Stimulated activated CD8-positive, alpha-beta memory T cell treated with anti-CD3 and anti-CD28 coated beads, Interleukin-4, amount 100 ng/mL, for 48 hours (primary cell): Measurements from ENCODE around the gene PNMA8A.
"Not testable (repeated sequence)": the region's sequence is repeated elsewhere in the genome, so short reads cannot be mapped to it uniquely, and the experiment has no call there.

Source experiments
- DNase-seq: peaks from one replicate; pipeline ENCODE4 v3.0.0-alpha.2; 2020

Gene PNMA8A

DNA sequence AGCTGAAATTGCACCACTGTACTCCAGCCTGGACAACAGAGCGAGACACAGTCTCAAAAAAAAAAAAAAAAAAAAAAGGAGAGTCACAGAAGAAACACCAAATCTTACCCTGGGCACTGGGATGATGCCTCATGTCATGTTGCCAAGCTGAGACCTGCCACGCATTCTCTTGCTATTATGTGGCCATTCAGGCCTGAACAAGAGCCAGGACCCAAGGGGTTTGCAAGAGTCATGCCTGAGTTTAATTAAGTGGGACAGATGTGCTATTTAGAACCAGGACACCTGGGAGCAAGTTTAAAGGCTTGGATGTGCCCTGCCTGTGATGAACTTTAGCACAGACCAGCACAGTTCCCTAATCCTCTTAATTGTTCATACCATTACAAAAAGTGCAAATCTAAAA lies 9.8 kb downstream of the PNMA8A start:
- no peak for DNase-seq

DNA sequence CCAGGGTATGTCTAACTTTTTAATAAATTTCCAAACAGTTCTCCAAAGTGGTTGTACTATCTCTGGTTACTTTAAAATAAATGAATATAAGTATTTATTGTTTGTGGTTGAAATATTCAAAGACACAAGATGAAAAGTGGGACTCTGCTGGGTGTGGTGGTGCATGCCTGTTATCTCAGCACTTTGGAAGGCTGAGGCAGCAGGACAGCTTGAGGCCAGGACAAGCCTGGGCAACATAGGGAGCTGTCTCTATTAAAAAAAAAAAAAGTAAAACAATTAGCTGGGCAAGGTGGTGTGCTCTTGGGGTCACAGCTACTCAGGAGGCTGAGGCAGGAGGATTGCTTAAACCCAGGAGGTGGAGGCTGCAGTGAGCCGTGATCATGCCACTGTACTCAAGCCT lies 10.4 kb downstream of the PNMA8A start:
- DNase-seq: no peak

DNA sequence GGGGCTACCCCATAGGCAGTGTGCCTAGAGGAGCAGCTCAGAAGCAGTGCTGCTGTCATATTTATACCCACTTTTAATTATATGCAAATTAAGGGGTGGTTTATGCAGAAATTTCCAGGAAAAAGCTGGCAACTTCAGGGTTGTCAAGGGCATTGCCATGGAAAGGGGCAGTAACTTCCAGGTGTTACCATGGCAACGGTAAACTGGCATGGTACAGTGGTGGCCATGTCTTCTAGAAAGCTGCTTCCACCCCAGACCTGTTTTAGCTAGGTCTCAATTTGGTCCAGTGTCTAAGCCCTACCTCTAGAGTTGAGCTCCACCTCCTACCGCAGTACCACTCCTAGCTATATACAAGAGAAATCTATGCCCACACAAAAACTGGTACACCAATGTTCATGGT lies 11.3 kb downstream of the PNMA8A start:
- no peak for DNase-seq

DNA sequence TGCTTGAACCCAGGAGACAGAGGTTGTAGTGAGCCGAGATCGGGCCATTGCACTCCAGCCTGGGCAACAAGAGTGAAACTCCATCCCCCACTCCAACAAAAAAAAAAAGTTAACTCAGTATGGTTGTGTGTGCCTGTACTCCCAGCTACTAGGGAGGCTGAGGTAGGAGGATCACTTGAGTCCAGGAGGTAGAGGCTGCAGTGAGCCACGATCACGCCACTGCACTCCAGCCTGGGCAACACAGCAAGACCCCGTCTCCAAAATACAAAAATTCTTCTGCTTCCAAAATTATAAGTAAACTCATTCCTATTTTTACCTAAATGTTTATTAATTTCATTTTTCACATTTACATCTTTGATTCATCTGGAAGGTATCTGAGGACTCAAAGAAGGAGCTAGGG lies 14.4 kb downstream of the PNMA8A start:
- no peak for DNase-seq

DNA sequence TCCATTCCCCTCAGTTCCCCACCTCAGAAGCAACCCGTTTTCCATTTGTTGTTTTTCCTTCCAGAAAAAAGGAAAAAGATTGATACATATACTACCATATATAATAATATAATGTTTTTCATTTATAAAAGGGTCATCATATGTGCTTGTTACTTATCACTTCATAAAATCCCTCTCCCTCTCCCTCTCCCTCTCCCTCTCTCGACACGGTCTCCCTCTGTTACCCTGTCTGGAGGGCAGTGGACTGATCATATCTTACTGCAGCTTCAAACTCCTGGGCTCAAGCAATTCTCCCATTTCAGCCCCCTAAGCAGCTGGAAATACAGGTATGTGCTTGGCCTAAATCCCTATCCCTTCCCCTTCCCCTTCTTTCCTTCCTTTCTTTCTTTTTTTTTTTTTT lies 17.1 kb downstream of the PNMA8A start:
- no peak for DNase-seq

DNA sequence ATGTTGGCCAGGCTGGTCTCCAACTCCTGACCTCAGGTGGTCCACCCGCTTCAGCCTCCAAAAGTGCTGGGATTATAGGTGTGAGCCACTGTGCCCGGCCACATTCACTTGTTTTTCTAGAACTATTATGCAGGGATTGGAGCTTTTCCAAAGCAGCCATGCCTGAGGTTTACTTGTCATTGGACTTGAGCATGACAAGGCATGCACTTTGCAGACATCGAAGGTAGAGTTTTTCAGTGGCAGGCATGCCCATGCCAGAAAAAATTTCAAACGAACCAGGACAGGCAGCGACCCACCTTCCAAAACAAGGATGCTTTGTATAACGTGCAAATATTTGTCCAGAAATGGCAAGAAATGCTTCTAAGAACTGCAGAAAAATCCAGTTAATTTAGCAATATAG lies 17.7 kb downstream of the PNMA8A start:
- no peak for DNase-seq

DNA sequence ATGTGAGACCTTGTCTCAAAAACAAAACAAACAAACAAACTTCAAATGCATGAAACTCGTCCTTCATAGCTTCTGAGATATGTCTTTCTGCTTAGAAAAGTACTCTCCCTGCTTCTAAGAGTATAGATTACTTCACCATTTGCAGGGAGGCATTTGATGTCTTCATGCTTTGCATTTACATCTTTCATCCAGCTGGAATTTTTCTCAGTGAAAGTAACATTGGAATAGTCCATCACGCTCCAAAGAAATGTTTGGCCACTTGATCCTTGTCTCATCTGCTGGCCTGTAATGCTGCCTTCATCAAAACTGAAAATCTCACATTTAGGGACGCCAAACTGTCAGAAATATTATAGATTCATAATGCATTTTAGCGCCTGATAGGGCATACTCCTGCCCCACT lies 19.2 kb downstream of the PNMA8A start:
- no peak for DNase-seq

DNA sequence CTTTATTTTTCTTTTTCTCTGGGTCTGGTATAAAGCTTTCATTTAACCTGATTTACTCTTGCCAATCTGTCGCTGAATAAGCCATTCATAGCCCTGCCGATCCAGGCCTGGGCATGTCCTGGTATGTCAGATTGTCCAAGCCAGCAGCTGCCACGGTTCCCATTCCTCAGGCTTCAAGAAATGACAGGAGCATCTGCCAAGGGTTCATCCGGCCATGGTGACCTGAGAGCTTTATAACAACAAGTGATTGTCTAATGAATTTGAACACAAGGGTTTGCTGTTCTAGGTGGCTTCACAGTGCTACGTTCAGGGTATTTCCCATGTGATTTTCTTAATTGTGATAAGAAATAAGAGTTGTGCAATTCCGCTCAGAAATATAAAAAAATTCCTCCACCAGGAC lies 20.0 kb downstream of the PNMA8A start:
- DNase-seq: no peak

DNA sequence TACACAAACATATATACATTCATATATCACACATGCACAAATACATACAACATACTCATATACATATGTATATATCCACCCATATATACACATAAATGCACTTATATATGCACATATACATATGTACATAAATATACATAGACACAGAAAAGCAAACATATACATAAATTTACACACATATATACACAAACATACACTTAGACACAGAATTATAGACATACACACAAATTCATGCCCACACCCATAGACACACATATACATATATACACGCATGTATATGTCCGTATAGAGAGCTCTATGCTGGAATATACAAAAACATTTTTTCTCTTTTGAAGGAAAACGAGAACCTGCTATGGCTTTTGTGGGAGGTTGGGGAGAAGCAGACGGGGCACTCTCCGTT lies 20.6 kb downstream of the PNMA8A start:
- DNase-seq: no peak

DNA sequence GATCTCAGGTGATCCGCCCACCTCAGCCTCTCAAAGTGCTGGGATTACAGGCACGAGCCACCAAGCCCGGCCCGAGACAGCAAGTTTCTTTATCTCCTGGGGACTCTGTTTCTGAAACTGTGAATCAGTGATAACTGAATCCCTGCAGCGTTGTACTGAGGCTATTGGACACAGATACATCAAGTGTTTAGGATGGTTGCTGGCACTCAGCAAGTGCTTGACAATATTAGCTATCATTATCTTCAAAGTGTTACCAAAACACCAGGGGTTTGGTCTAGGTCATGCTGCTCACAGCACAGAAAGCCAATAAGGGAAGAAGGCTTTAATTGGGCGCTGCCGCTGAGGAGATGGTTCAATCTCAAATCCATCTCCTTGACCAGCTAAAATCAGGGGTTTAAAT lies 22.1 kb downstream of the PNMA8A start:
- no peak for DNase-seq

DNA sequence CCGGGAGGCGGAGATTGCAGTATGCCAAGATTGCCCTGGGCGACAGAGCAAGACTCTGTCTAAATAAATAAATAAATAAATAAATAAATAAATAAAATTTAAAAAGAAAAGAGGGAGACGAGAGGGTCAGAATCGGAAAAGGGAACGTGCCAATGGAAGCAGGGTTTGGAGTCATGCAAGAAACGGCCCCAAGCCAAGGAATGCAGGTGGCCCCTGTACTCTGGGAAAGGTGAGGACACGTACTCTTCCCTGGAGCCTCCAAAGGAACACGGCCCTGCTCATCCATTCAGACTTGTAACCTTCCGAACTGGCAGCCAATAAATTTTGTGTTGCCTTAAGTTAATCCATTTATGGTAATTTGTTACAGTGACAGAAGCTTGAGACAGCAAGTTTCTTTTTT lies 22.8 kb downstream of the PNMA8A start:
- no peak for DNase-seq

DNA sequence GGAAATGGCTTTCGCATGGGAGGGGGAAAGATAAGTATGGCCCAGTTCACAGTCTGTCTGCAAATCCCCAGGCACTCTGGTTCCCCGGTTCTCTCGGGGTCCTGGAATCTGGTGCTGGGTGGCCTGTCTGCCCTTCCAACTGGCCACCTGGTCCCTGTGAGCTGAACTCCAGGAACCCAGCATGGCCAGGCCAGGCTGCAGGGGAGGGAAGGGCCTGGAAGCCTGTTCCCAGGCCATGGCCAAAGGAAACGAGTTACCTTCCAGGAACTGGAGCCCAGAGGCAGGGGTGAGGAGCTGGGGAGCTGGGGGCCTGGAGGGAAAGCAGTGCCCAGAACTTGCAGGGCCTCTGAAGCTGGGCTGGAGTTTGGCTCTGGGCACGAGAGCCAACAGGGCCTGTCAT lies 23.5 kb downstream of the PNMA8A start:
- DNase-seq: no peak

DNA sequence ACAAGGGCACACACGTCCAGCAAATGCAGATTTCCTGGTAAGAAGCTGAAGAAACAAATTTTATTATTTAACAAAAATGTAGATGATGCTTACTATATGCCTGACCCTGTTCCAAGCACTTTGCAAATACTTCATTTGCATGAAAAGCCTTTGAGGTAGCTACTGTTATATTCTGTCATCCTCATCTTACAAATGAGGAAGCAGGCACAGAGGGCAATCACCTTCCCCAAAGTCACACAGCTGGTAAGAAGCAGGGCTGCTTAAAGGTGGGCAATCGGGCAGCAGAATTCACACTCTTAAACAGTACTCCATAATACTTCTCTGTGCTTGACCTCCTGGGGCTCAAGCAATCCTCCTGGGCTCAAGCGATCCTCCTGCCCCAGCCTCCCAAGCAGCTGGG lies 24.4 kb downstream of the PNMA8A start:
- no peak for DNase-seq

DNA sequence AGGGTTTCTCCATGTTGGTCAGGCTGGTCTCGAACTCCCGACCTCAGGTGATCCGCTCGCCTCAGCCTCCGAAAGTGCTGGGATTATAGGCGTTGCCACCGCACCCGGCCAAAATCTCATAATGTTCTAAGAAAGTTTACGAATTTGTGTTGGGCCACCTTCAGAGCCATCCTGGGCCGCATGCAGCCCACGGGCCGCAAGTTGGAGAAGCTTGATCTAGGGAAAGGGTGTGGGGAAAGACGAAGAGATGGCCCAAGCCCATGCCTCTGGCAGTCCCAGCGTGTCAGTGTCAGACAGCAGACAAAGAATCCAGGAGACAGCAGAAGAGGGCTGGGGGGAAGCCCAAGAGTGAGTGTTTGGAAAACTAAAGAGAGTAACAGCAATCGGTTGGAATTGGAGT lies 25.3 kb downstream of the PNMA8A start:
- no peak for DNase-seq

DNA sequence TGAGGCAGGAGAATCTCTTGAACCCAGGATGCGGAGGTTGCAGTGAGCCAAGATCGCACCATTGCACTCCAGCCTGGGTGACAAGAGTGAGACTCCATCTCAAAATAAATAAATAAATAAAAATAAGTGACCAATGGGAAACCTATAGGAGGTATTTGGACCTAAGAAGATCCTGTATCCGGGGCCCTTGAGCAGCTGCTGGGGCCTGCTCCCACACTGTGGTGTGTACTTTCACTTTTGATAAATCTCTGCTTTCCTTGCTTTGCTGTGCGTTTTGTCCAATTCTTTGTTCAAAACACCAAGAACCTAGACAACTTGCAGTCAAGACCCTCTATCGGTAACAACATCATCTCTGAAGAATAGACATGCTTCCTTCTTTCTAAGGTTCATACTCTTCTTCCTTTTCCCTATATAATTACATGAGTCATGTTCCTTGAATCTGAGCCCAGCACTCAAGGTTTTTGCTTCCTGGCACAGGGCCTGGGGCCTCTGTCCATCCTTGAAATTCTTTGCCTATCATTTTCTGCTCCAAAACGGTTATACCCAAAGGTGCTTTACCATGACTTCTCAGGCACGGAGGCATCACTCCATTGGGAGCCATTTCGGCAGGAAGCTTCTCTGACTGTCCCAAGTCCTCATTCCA lies 28.4 kb downstream of the PNMA8A start:
- DNase-seq: no peak

DNA sequence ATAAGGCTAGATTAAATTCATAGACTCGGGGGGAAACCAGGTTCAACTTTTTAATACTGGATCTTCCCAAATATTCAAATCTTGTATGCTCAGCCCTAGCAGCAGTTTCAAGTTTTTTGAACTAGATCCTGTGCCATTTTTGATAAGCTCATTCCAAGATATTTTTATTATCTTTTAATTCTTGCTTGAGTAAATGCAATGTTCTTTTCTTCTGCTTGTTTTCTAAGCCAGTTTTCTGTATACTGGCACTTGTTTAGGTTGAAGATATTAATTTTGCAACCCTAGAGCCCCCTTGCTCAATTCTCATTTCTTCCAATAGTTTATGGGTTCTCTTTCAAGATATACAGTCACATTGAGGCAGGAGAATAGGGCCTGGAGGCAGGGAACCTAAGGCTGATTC lies 29.5 kb downstream of the PNMA8A start:
- DNase-seq: no peak

DNA sequence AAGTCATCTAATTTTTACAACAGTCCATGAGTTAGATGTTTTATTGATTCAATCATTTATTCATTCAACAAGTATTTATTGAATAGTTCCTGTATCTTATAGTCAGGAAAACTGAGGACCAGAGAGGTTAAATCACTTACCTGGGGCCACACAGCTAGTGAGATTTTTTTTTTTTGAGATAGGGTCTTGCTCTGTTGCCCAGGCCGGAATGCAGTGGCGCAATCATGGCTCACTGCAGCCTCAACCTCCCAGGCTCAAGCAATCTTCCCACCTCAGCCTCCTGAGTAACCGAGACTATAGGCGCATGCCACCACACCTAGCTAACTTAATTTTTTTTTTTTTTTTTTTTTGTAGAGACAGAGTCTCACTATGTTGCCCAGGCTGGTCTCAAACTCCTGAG lies 35.7 kb downstream of the PNMA8A start:
- not testable (repeated sequence) for DNase-seq

DNA sequence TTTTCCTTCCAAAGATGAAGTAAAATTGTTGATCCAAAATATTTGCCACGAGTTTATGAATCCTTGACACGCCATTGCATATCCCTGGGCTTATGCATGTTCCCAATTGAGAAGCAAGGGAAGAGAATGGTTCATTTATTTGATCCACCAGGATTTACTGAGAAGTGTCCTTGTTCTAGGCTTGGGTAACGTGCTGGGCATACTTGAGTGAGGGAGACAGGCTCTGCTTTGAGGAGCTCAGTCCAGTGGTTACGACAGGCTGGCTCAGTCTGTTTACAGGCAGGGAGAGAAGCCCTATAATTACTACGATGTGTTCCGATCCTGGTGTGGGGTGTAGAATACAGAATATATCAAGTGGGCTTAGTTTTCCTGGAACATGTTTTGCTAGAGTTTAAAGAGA lies 36.4 kb downstream of the PNMA8A start:
- DNase-seq: no peak

DNA sequence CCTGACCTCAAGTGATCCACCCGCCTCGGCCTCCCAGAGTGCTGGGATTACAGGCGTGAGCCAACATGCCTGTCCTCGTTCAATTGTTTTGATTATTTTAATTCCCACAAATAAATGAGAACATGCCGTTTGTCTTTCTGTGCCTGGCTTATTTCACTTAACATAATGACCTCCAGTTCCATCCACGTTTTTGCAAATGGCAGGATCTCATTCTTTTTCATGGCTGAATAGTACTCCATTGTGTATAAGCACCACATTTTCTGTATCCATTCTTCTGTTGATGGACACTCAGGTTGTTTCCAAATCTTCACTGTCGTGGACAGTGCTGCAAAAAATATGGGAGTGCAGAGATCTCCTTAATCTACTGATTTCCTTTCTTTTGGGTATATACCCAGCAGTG lies 37.9 kb downstream of the PNMA8A start:
- DNase-seq: not testable (repeated sequence)

DNA sequence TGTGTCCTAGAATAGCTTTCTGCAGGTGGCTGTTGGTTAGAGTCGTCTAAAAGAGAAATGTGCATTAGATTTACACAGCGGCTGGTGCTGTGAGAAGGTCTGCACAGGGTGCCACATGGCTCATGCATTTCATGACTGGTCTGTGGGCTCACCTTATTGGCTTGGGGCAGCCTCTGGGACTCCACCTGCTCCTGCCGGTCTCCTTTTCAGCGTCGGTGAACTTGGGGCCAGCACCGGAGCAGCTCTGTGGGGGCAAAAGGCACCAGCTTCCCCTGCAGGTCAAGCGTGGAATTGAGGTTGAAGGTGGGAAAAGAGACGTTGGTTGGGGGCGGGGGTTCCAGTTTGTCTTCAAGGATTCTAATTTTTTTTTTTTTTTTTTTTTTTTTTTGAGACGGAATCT lies 39.5 kb downstream of the PNMA8A start:
- no peak for DNase-seq

DNA sequence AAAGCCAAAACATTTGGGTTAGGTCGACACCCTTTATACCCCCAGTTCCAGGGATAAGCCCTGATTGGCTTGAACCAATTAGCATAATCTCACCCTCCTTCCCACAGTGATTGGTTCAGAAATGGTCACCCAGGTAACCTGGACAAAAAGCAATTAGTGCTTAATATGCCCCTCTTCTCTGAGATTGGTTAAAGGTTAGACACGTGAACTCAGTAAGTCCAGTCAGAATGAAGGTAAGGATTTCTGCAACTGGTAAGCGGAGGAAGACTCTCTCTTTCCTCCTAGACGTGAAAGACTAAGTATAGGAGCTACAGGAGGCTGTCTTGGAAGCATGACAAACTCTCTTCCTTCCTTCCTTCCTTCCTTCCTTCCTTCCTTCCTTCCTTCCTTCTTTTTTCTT lies 41.4 kb downstream of the PNMA8A start:
- no peak for DNase-seq

DNA sequence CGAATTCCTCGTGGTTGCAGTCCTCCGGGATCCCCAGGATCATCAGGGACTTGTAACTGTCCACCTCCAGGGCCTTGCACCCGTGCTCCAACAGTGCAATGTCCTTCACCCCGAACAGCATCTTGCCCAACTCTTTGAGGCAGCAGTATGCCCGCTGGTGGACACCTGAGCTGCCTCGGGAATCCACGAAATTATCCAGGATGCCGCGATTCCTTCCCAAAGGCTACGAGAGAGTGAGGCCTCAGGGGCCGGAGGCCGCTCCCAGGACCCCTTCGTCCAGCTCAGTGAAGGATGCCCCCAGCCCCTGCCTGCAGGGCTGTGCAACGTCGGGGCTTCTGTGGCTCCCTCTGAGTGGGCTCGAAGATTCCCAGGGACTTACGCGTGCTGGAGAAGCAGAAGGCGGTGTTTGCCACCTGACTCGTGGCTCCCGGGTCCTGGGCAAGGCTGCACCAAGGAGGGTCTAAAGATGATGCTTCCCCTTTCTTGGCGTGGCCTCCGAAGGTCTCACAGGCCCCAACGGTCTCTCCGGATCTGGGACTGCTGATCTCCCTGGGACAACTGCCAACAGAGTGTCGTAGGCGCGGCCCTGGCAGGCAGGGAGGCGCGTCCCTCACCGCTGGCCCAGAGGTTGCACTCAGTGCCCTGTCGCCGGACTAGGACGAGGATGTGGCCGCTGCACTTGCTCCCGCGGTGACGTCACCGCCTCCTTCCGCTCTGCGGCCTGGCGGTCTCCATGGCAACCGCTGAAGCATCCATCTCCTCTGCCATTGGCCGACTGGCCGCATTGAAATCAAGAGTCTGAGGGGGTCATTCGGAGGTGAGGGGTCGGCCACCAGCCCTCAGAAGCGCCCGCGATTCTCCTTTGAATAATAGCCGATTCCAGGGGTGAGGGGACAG lies 42.9 kb downstream of the PNMA8A start, which contains the start of gene PNMA8C:
Gene PNMA8C, minus strand, starts transcription at position 698 of the 897 bp plus-strand sequence. Its CDS starts 577 bp downstream, at position 121.
- DNase-seq: peak; percentile 74

DNA sequence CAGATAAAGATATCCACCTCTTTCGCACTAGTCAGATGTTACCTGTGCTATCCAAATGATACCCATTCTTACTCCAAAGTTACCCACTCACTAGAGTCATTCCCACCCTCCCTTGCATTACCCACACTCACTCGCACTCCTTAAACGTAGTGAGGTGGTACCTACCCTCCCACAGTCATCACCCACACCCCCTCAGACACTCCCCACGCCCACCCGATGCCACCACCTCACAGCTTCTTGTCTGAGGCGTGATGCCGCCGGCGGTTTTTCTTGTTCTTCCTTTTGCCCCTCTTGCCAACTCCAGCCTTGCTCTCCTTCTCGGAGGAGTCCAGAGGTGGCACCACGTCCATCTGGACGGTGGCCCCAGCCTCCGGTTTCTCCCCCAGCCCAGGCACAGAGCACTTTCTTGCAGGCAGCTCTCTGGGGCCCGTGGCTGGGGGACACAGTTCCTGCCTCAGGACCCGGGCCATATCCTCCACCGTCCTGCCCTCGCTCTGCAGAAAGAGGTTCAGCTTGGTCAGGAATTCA lies 43.8 kb downstream of the PNMA8A start:
- DNase-seq: no peak

DNA sequence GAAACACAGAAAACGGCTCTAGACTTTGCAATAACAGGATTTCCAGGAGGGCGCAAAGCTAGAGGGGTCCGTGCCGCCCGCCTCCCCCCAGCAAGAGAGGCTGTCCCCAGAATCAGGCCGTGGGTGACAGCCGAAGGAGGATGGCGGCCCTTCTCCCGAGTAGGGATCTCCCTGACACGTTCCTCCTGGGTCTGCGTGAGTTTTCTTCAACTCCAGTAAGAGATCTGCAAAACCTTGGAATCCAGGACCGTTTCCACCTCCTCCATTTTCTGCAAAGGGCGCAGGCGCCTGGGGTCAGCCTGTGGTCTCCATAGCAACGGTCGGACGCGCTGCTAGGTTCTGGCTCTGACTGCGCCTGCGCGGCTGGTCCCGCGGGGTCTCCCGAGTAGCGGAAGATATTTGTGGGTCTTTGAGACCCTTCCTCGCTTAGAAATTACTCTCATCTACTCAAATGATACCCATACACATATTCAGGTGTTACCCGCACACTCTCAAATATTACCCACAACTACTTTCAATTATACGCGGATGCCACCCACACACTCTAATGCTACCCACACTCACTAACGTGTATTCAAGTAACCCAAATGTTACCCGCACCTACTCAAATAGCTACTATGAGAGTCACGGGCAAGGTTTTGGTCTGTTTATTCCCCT lies 44.7 kb downstream of the PNMA8A start:
- DNase-seq: peak; percentile 61
